C4-2B (cell line): ENCODE measurements around the gene EBF3.

Experiments used
- ZFX ChIP-seq: fragments of 450-650 bp; IDR thresholded peaks from 2 replicates; pipeline ENCODE4 v1.6.1; 2017
- TF ChIP-seq, protein P1 (sequence below): fragments of 450-650 bp; conservative IDR thresholded peaks from 2 replicates; pipeline ENCODE4 v1.5.1; 2017; ENCODE audit warnings: mild to moderate bottlenecking

DNA sequence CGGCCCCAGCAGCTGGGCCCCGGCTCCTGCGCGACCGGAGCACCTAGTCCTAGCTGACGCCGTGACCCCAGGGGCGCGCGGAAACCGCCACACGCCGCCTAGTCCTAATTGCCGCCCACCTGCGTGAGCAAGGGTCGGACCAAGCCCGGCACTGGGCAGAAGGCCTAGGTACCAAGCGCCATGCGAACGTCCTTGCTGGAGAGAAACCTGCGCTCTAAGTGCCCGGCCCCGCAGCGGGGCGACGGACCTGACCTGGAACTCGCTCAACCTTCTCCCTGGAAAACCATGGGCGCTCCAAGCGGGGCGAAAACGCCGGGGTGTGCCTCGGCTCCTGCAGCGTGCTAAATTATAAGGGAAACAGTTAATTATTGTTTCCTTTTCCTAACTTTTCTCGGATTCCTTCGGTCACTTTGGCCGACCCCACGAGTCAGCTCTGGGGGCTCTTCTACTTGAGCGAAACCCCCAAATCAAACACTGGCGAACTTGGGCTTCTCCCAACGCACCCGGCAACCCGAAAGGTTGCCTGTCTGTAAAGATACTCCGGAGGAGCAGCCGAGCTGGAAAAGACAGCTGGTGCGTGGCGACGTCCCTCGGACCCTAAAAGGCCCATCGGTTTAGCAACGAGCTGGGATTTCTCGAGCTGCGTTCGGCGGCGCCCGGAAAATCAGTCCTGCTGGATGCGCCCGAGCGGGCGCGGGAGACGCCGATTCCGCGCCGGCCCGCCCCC lies 5.3 kb upstream of the EBF3 start:
- TF ChIP-seq, protein P1, sequence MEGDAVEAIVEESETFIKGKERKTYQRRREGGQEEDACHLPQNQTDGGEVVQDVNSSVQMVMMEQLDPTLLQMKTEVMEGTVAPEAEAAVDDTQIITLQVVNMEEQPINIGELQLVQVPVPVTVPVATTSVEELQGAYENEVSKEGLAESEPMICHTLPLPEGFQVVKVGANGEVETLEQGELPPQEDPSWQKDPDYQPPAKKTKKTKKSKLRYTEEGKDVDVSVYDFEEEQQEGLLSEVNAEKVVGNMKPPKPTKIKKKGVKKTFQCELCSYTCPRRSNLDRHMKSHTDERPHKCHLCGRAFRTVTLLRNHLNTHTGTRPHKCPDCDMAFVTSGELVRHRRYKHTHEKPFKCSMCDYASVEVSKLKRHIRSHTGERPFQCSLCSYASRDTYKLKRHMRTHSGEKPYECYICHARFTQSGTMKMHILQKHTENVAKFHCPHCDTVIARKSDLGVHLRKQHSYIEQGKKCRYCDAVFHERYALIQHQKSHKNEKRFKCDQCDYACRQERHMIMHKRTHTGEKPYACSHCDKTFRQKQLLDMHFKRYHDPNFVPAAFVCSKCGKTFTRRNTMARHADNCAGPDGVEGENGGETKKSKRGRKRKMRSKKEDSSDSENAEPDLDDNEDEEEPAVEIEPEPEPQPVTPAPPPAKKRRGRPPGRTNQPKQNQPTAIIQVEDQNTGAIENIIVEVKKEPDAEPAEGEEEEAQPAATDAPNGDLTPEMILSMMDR = peak; percentile 71
- TF ChIP-seq ZFX = no peak
